Thyroid gland (tissue), 4 donors: Measurements from ENCODE around the gene USP5. TPM values are rescaled to one million over a fixed set of nuclear protein-coding genes. Genes with fewer than 3 reads are reported as not detected.

Experiments
- DNase-seq, 2 donors: peaks; one replicate each; pipeline ENCODE4 v3.0.0-alpha.2; 2019
- H3K27ac ChIP-seq, 3 donors: fragments of 200-600 bp; sonication (generic); 1 replicate in 2 of 3; 2 replicates in 1 of 3; pipeline ENCODE4 v1.5.1; 2016 to 2019; ENCODE audit warnings: mild to moderate bottlenecking in 1 of 3, moderate library complexity in 1 of 3
- H3K27me3 ChIP-seq: fragments of 200-600 bp; sonication (generic); one replicate; pipeline ENCODE4 v1.5.1; 2019
- H3K36me3 ChIP-seq, 2 donors: fragments of 200-600 bp; sonication (generic); one replicate each; pipeline ENCODE4 v1.5.1; 2016 to 2019
- H3K4me1 ChIP-seq, 2 donors: fragments of 200-600 bp; sonication (generic); one replicate each; pipeline ENCODE4 v1.5.1; 2017 to 2019
- H3K4me3 ChIP-seq, 3 donors: fragments of 200-600 bp; sonication (generic); replicated peaks in 1 of 3; 1 replicate in 2 of 3; 2 replicates in 1 of 3; pipeline ENCODE4 v1.5.1; 2016; ENCODE audit warnings: mild to moderate bottlenecking in 1 of 3
- H3K9me3 ChIP-seq: fragments of 200-600 bp; sonication (generic); one replicate; pipeline ENCODE4 v1.5.1; 2017
- POLR2A ChIP-seq, 2 donors: fragments of 450-650 bp; IDR thresholded peaks; one replicate each; pipeline ENCODE4 v1.6.1; 2017; ENCODE audit warnings: antibody characterized with exemption in 2 of 2, mild to moderate bottlenecking in 2 of 2, moderate library complexity in 1 of 2
- WGBS, 2 donors: methylation state at CpG; one replicate each; pipeline ENCODE4 v1.1.5; 2017; 5-methylcytosine and 5-hydroxymethylcytosine counted together
- intact Hi-C: fragments of 100-400 bp; cut with DNase I; formaldehyde crosslinking; loops from one replicate; pipeline ENCODE4 v1.15.1; 2023
- total RNA-seq, 4 donors: library from RNA; depleted of rRNA; stranded (reverse); fragments of >200 nt; gene quantifications; one replicate each; pipeline ENCODE4 v1.2.3, GENCODE V29; 2016
- TF ChIP-seq, protein P1 (sequence below), 6 experiments: fragments of 200-600 bp in 3 of 6; fragments of 450-650 bp in 3 of 6; sonication (generic) in 3 of 6; IDR thresholded peaks; one replicate each; pipeline ENCODE4 v1.5.1; 2016 to 2019; ENCODE audit warnings: antibody characterized with exemption in 6 of 6, mild to moderate bottlenecking in 2 of 6, inconsistent platforms in 1 of 6, moderate library complexity in 1 of 6

The USP5 gene
- total RNA-seq, 4 donors from 2014 or later, result 34.7 to 68.6 (median 58.9) TPM

DNA sequence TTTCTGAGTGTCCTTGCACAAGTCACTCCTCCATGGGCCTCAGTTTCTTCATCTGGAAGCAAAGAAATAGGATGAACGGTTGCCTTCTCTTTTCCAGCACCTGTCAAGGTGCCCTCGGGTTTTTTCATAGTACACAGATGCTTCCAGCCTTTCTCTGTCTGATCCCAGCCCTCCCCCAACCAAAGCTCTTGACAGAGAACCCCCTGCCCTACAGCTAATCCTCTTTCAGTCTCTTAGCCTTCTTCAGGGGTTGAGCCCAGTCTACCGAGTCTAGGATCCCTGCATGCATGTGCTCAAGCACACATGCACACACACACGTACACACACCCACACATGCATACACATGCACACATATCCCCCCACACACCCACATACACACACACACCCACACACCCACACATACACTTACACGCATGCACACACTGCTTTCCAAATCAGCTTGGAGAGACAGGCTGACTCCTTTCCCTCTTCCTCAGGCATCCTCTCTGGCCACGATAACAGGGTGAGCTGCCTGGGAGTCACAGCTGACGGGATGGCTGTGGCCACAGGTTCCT, 5.6 kb upstream of the USP5 start:
- H3K9me3 ChIP-seq, result no peaks in the 10 kb centered on the region
- no peaks in the 10 kb centered on the region for H3K27me3 ChIP-seq
- 91 to 93% methylated on average over 7 of the region's 7 CpGs for WGBS, 2 donors
- H3K4me3 ChIP-seq, result no peak overlapping the region
- TF ChIP-seq POLR2A (IDR thresholded peaks at IDR 0.05), result no peak
- TF ChIP-seq, protein P1, sequence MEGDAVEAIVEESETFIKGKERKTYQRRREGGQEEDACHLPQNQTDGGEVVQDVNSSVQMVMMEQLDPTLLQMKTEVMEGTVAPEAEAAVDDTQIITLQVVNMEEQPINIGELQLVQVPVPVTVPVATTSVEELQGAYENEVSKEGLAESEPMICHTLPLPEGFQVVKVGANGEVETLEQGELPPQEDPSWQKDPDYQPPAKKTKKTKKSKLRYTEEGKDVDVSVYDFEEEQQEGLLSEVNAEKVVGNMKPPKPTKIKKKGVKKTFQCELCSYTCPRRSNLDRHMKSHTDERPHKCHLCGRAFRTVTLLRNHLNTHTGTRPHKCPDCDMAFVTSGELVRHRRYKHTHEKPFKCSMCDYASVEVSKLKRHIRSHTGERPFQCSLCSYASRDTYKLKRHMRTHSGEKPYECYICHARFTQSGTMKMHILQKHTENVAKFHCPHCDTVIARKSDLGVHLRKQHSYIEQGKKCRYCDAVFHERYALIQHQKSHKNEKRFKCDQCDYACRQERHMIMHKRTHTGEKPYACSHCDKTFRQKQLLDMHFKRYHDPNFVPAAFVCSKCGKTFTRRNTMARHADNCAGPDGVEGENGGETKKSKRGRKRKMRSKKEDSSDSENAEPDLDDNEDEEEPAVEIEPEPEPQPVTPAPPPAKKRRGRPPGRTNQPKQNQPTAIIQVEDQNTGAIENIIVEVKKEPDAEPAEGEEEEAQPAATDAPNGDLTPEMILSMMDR (IDR thresholded peaks at IDR 0.05), result no peak
- no peak for DNase-seq
- no peak overlapping the region for H3K27ac ChIP-seq
- intact Hi-C loops, result no loop called here
- H3K4me1 ChIP-seq, result peaks cover 3% of the 10 kb centered on the region in 2 donors
- H3K36me3 ChIP-seq, result no peaks in the 10 kb centered on the region

DNA sequence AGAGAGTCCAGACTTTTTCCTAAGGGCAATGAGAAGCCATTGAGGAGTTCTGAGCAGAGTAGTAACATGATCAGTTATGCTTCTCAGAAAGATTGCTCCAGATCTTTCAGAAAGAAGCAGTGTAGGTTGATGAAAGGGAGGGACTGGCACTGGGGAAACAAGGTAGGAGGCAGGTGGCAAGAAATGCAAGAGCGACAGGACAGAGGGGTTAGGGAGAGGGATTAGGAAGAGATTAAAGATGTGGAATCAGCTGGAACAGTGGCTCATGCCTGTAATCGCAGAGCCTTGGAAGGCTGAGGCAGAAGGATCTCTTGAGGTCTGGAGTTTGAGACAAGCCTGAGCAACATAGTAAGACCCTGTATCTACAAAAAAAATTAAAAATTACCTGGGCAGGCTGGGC, 4.3 kb upstream of the USP5 start:
- TF ChIP-seq POLR2A (IDR thresholded peaks at IDR 0.05), result no peak
- no peak overlapping the region for H3K4me3 ChIP-seq
- H3K4me1 ChIP-seq, result peaks cover 3% of the 10 kb centered on the region in 2 donors
- WGBS, 2 donors, result 89 to 98% methylated on average over 2 of the region's 2 CpGs
- no peak for DNase-seq
- H3K36me3 ChIP-seq, result no peaks in the 10 kb centered on the region
- no peaks in the 10 kb centered on the region for H3K9me3 ChIP-seq
- no peaks in the 10 kb centered on the region for H3K27me3 ChIP-seq
- intact Hi-C loops, result no loop called here
- H3K27ac ChIP-seq, result no peak overlapping the region

DNA sequence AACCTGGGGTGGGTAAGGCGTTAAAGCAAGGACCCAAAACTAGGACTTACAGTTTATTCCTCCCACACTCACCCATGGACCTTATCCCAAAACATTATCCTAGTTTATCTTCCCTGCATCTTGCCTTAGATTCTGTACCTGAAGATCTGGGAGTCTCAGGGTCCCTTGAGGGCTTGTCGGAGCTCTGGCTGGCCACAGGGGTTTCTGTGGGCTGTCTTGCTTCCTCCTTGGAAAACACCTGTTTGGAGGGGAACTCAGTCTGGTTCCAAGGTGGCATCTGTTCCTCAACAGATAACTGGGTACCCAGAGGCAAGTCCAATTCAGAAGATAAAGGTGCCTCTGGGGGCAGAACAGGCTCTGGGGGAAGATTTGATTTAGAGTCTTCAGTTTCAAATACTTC, 2.5 kb upstream of the USP5 start:
- H3K27me3 ChIP-seq, result no peaks in the 10 kb centered on the region
- H3K27ac ChIP-seq, result no peak overlapping the region
- 70 to 95% methylated on average over 2 of the region's 2 CpGs for WGBS, 2 donors
- no peaks in the 10 kb centered on the region for H3K36me3 ChIP-seq
- H3K9me3 ChIP-seq, result no peaks in the 10 kb centered on the region
- no peak for TF ChIP-seq POLR2A (IDR thresholded peaks at IDR 0.05)
- TF ChIP-seq, protein P1 (IDR thresholded peaks at IDR 0.05), result no peak
- DNase-seq, result no peak
- intact Hi-C loops, result no loop called here
- no peak overlapping the region for H3K4me3 ChIP-seq
- H3K4me1 ChIP-seq, result peaks cover 10 to 12% of the 10 kb centered on the region in 2 donors

GRCh38 chr12:6849976-6850560, 1.9 kb upstream of the USP5 start:
- Histone ChIP-seq H3K27me3 (no peaks in the 10 kb centered on the region), H3K4me3 (no peak overlapping the region), H3K27ac (no peak overlapping the region), H3K36me3 (no peaks in the 10 kb centered on the region), H3K4me1 (peaks cover 10 to 12% of the 10 kb centered on the region in 2 donors), H3K9me3 (no peaks in the 10 kb centered on the region)
- no peak for DNase-seq
- 70 to 75% methylated on average over 10 of the region's 10 CpGs for WGBS, 2 donors
- TF ChIP-seq, protein P1 (IDR thresholded peaks at IDR 0.05), result no peak
- no peak for TF ChIP-seq POLR2A (IDR thresholded peaks at IDR 0.05)
- intact Hi-C loops, result no loop called here

GRCh38 chr12:6850796-6851152, 1.2 kb upstream of the USP5 start:
- Histone ChIP-seq H3K27me3 (no peaks in the 10 kb centered on the region), H3K27ac (no peak overlapping the region), H3K36me3 (peaks cover 3% of the 10 kb centered on the region in 2 donors), H3K4me1 (peaks cover 10 to 12% of the 10 kb centered on the region in 2 donors), H3K4me3 (no peak overlapping the region), H3K9me3 (no peaks in the 10 kb centered on the region)
- intact Hi-C loops, result no loop called here
- 35% methylated on average over 14 of the region's 16 CpGs for WGBS, 2 donors
- TF ChIP-seq, protein P1 (IDR thresholded peaks at IDR 0.05), result no peak
- TF ChIP-seq POLR2A (IDR thresholded peaks at IDR 0.05), result no peak
- no peak for DNase-seq
